Hematopoietic multipotent progenitor cell treated with erythropoietin and hydrocortisone succinate and interleukin-3 and kit ligand, for 8 days (in vitro differentiated cells): ENCODE measurements around the gene TNFSF8.

Experiments
- DNase-seq: peaks from one replicate; pipeline ENCODE4 v3.0.0-alpha.2; 2015

The TNFSF8 gene

GRCh38 chr9:114864471-114864870, 65.9 kb downstream of the TNFSF8 start:
- DNase-seq: no peak

- no peak for DNase-seq
Measured at GRCh38 chr9:114861922-114862605, 68.3 kb downstream of the TNFSF8 start.

GRCh38 chr9:114861273-114861672, 69.1 kb downstream of the TNFSF8 start:
- DNase-seq: no peak

GRCh38 chr9:114860187-114860586, 70.2 kb downstream of the TNFSF8 start:
- no peak for DNase-seq

- no peak for DNase-seq
Measured at GRCh38 chr9:114856942-114857315, 73.5 kb downstream of the TNFSF8 start.

GRCh38 chr9:114856215-114856941, 74.0 kb downstream of the TNFSF8 start:
- no peak for DNase-seq

- no peak for DNase-seq
Measured at GRCh38 chr9:114855488-114855887, 74.9 kb downstream of the TNFSF8 start.

- no peak for DNase-seq
Measured at GRCh38 chr9:114854736-114855355, 75.5 kb downstream of the TNFSF8 start.

- DNase-seq: no peak
Measured at GRCh38 chr9:114853071-114853855, 77.1 kb downstream of the TNFSF8 start.

GRCh38 chr9:114852050-114852594, 78.3 kb downstream of the TNFSF8 start:
- DNase-seq: no peak

- no peak for DNase-seq
Measured at GRCh38 chr9:114851306-114851705, 79.1 kb downstream of the TNFSF8 start.
